Measurements from ENCODE around the gene PPP2R5B. TPM values are rescaled to one million over a fixed set of nuclear protein-coding genes. Genes with fewer than 3 reads are reported as not detected.

Gene PPP2R5B
- total RNA-seq, 1 experiment from 2014 or later: 14.0 TPM

DNA sequence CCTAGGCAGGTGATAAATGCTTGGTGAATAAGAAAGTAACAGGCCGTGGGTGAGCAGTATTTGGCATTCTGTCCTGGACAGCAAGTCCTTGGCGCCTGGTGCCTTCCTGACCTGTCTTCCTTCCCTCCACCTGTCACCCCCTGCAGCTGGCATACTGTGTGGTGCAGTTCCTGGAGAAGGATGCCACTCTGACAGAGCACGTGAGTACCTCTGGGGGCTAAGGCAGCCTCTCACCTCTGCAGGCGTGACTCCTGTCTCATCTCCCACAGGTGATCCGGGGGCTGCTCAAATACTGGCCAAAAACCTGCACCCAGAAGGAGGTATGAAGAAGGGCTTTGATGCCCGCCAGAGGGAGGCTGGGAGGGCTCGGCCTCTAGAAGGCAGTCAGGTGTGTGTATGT lies 6.8 kb downstream of the PPP2R5B start:
- ATAC-seq (no peak), DNase-seq (ENCODE audit: low read depth, low spot score) (no peak)
- no TSS peak for BruUV-seq (replicated peaks)
- H3K9me3 ChIP-seq (ENCODE audit: control insufficient read depth, insufficient read depth, low read depth, low read length): no peaks in the 10 kb centered on the region
- H3K4me1 ChIP-seq (ENCODE audit: control insufficient read depth, insufficient read depth, low read length): no peaks in the 10 kb centered on the region
- no peak overlapping the region for H3K27ac ChIP-seq (ENCODE audit: low read length)
- H3K4me3 ChIP-seq (ENCODE audit: low read depth in 2 of 2, low read length in 2 of 2): no peak overlapping the region
- in situ Hi-C loops (cut with HindIII; ENCODE audit: low pct_unique_long_range_greater_than_20kb, low sequenced_read_pairs): no loop called here
- TF ChIP-seq, protein P1, sequence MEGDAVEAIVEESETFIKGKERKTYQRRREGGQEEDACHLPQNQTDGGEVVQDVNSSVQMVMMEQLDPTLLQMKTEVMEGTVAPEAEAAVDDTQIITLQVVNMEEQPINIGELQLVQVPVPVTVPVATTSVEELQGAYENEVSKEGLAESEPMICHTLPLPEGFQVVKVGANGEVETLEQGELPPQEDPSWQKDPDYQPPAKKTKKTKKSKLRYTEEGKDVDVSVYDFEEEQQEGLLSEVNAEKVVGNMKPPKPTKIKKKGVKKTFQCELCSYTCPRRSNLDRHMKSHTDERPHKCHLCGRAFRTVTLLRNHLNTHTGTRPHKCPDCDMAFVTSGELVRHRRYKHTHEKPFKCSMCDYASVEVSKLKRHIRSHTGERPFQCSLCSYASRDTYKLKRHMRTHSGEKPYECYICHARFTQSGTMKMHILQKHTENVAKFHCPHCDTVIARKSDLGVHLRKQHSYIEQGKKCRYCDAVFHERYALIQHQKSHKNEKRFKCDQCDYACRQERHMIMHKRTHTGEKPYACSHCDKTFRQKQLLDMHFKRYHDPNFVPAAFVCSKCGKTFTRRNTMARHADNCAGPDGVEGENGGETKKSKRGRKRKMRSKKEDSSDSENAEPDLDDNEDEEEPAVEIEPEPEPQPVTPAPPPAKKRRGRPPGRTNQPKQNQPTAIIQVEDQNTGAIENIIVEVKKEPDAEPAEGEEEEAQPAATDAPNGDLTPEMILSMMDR (IDR thresholded peaks at IDR 0.05): no peak
- TF ChIP-seq TCF7L2 (IDR thresholded peaks at IDR 0.05; ENCODE audit: low read depth, low read length) (no peak), POLR2AphosphoS5 (IDR thresholded peaks at IDR 0.05; ENCODE audit: low read depth, low read length) (no peak), SIN3A (IDR thresholded peaks at IDR 0.05; ENCODE audit: borderline replicate concordance, insufficient read depth, low read depth, low read length) (no peak)
- TF ChIP-seq, protein P2, sequence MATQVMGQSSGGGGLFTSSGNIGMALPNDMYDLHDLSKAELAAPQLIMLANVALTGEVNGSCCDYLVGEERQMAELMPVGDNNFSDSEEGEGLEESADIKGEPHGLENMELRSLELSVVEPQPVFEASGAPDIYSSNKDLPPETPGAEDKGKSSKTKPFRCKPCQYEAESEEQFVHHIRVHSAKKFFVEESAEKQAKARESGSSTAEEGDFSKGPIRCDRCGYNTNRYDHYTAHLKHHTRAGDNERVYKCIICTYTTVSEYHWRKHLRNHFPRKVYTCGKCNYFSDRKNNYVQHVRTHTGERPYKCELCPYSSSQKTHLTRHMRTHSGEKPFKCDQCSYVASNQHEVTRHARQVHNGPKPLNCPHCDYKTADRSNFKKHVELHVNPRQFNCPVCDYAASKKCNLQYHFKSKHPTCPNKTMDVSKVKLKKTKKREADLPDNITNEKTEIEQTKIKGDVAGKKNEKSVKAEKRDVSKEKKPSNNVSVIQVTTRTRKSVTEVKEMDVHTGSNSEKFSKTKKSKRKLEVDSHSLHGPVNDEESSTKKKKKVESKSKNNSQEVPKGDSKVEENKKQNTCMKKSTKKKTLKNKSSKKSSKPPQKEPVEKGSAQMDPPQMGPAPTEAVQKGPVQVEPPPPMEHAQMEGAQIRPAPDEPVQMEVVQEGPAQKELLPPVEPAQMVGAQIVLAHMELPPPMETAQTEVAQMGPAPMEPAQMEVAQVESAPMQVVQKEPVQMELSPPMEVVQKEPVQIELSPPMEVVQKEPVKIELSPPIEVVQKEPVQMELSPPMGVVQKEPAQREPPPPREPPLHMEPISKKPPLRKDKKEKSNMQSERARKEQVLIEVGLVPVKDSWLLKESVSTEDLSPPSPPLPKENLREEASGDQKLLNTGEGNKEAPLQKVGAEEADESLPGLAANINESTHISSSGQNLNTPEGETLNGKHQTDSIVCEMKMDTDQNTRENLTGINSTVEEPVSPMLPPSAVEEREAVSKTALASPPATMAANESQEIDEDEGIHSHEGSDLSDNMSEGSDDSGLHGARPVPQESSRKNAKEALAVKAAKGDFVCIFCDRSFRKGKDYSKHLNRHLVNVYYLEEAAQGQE (IDR thresholded peaks at IDR 0.05; ENCODE audit: insufficient read depth in 1 of 2, low read depth in 2 of 2, low read length in 1 of 2): no peak
- H3K36me3 ChIP-seq (ENCODE audit: control insufficient read depth, insufficient read depth, low read length): no peaks in the 10 kb centered on the region
- POLR2A ChIA-PET: no interaction called here
- CTCF ChIA-PET: interaction anchor here (0.7 kb wide), 1 partner anchor 15 kb away, joined by 3 read pairs; no protein-coding TSS in a partner anchor
- intact Hi-C loops (cut with micrococcal nuclease; ENCODE audit: unreplicated experiment): no loop called here
- H3K27me3 ChIP-seq (ENCODE audit: control insufficient read depth, insufficient read depth, low read length): no peaks in the 10 kb centered on the region

DNA sequence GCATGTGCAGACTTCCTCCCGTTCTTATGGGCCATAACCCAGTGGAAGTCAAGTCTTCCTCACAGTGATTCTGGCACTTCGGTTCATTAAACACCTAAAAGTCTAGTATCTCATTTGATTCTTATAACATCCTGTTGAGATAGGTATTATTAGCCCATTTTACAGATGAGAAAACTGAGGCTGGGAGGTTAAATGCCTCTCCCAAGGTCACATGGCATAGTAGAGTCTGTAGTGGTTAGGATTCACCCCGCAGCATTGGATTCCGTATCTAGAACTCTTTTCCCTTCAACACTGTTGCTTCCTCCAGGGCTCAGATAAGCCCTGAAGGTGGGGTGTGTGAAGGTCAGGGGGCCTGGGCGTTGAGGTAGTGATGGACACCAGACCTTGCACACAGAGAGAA lies 7.8 kb downstream of the PPP2R5B start:
- H3K27ac ChIP-seq (ENCODE audit: low read length): no peak overlapping the region
- no peaks in the 10 kb centered on the region for H3K36me3 ChIP-seq (ENCODE audit: control insufficient read depth, insufficient read depth, low read length)
- H3K4me1 ChIP-seq (ENCODE audit: control insufficient read depth, insufficient read depth, low read length): no peaks in the 10 kb centered on the region
- H3K4me3 ChIP-seq (ENCODE audit: low read depth in 2 of 2, low read length in 2 of 2): no peak overlapping the region
- no peak for TF ChIP-seq POLR2AphosphoS5 (IDR thresholded peaks at IDR 0.05; ENCODE audit: low read depth, low read length)
- no peak for TF ChIP-seq TCF7L2 (IDR thresholded peaks at IDR 0.05; ENCODE audit: low read depth, low read length)
- TF ChIP-seq, protein P2 (IDR thresholded peaks at IDR 0.05; ENCODE audit: insufficient read depth in 1 of 2, low read depth in 2 of 2, low read length in 1 of 2): no peak
- no peak for TF ChIP-seq SIN3A (IDR thresholded peaks at IDR 0.05; ENCODE audit: borderline replicate concordance, insufficient read depth, low read depth, low read length)
- TF ChIP-seq, protein P1 (IDR thresholded peaks at IDR 0.05): no peak
- BruUV-seq (replicated peaks): no TSS peak
- intact Hi-C loops (cut with micrococcal nuclease; ENCODE audit: unreplicated experiment): no loop called here
- CTCF ChIA-PET: no interaction called here
- in situ Hi-C loops (cut with HindIII; ENCODE audit: low pct_unique_long_range_greater_than_20kb, low sequenced_read_pairs): no loop called here
- POLR2A ChIA-PET: no interaction called here
- DNase-seq (ENCODE audit: low read depth, low spot score) (no peak), ATAC-seq (no peak)
- no peaks in the 10 kb centered on the region for H3K9me3 ChIP-seq (ENCODE audit: control insufficient read depth, insufficient read depth, low read depth, low read length)
- no peaks in the 10 kb centered on the region for H3K27me3 ChIP-seq (ENCODE audit: control insufficient read depth, insufficient read depth, low read length)

All from Panc1 (cell line).